NB4 (cell line): ENCODE measurements around the gene NOCT.
"Not testable (repeated sequence)": the region's sequence is repeated elsewhere in the genome, so short reads cannot be mapped to it uniquely, and the experiment has no call there.

ENCODE experiments used
- DNase-seq: peaks from one replicate; pipeline ENCODE4 v3.0.0; 2010; ENCODE audit warnings: low read depth
- H3K4me3 ChIP-seq: one replicate; pipeline ENCODE4 v1.5.1; 2011; ENCODE audit warnings: mild to moderate bottlenecking, low read depth, low read length, moderate library complexity
- MYC ChIP-seq: IDR thresholded peaks from 2 replicates; pipeline ENCODE4 v1.6.1; 2011; ENCODE audit warnings: low read depth, low read length
- POLR2A ChIP-seq: IDR thresholded peaks from 2 replicates; pipeline ENCODE4 v1.6.1; 2011; ENCODE audit warnings: mild to moderate bottlenecking; ENCODE audit not compliant: insufficient read length; ENCODE audit errors: extremely low read depth
- TF ChIP-seq, protein P1 (sequence below): IDR thresholded peaks from 2 replicates; pipeline ENCODE4 v1.6.1; 2011; ENCODE audit warnings: low read depth, low read length
- TF ChIP-seq, protein P2 (sequence below): IDR thresholded peaks from one replicate; pipeline ENCODE4 v1.5.1; 2012; ENCODE audit warnings: low read depth, low read length

NOCT gene

DNA sequence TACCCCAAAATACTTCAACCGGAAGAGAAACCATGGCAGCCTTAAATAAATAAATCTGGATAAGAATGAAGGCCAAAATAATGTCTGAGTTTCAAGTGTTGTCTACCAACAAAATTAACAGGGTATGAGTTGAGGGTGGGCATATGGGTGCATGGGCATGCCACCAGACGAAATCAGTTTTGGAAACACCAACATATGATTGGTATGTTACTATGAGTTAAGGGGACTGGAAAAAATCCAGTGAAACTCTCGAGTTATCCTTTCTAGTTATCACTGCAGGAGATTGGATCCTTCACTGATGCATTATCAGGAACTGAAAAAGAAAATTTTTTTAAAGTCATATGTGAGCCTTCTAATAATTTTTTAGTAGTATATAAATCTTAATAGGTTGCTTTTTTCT is 32.4 kb downstream of the NOCT start:
- no peak overlapping the region for H3K4me3 ChIP-seq
- DNase-seq = no peak
- TF ChIP-seq, protein P1, sequence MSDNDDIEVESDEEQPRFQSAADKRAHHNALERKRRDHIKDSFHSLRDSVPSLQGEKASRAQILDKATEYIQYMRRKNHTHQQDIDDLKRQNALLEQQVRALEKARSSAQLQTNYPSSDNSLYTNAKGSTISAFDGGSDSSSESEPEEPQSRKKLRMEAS = no peak
- TF ChIP-seq MYC = no peak
- no peak for TF ChIP-seq POLR2A
- TF ChIP-seq, protein P2, sequence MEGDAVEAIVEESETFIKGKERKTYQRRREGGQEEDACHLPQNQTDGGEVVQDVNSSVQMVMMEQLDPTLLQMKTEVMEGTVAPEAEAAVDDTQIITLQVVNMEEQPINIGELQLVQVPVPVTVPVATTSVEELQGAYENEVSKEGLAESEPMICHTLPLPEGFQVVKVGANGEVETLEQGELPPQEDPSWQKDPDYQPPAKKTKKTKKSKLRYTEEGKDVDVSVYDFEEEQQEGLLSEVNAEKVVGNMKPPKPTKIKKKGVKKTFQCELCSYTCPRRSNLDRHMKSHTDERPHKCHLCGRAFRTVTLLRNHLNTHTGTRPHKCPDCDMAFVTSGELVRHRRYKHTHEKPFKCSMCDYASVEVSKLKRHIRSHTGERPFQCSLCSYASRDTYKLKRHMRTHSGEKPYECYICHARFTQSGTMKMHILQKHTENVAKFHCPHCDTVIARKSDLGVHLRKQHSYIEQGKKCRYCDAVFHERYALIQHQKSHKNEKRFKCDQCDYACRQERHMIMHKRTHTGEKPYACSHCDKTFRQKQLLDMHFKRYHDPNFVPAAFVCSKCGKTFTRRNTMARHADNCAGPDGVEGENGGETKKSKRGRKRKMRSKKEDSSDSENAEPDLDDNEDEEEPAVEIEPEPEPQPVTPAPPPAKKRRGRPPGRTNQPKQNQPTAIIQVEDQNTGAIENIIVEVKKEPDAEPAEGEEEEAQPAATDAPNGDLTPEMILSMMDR = no peak

DNA sequence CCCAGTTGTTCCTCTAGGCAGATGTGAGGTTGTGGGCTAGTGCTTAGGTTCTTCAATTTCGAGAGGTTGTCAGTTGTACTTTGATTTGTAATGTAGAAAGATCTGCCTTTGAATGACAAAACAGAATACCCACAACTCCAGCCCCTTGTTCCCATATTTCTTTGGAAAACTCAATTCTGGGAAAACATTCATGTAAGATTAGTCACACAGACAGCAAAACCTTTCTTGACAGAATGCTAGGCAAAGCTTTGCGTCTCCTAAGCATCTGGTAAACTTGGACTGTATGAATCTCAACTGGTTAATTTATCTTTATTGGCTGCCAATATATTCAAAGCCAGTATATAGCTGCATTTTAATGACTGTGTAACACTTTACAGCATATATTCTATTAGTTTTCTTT is 34.9 kb downstream of the NOCT start:
- DNase-seq = no peak
- TF ChIP-seq POLR2A (no peak), MYC (no peak)
- TF ChIP-seq, protein P2 = no peak
- TF ChIP-seq, protein P1 = no peak
- no peak overlapping the region for H3K4me3 ChIP-seq

DNA sequence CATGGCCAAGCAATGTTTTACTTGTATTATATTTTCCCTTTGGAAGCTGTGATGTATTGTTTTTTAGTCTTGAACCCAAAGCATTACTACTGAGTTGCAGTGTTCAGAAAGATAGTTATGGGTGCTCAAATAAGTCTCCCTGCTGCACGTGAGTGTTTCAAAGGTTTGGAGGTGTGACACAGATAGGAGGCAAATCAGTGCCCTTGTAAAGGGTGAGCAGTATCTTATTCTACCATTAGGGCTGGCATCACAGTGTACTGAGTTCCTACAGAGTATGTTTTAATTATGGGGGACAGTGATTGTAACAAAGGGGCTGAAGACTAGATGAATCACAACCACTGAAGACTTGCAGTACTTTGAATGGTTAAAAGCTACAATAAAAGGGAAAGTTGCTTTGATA is 38.3 kb downstream of the NOCT start:
- TF ChIP-seq POLR2A (no peak), MYC (no peak)
- TF ChIP-seq, protein P1 = no peak
- TF ChIP-seq, protein P2 = no peak
- no peak overlapping the region for H3K4me3 ChIP-seq
- no peak for DNase-seq

DNA sequence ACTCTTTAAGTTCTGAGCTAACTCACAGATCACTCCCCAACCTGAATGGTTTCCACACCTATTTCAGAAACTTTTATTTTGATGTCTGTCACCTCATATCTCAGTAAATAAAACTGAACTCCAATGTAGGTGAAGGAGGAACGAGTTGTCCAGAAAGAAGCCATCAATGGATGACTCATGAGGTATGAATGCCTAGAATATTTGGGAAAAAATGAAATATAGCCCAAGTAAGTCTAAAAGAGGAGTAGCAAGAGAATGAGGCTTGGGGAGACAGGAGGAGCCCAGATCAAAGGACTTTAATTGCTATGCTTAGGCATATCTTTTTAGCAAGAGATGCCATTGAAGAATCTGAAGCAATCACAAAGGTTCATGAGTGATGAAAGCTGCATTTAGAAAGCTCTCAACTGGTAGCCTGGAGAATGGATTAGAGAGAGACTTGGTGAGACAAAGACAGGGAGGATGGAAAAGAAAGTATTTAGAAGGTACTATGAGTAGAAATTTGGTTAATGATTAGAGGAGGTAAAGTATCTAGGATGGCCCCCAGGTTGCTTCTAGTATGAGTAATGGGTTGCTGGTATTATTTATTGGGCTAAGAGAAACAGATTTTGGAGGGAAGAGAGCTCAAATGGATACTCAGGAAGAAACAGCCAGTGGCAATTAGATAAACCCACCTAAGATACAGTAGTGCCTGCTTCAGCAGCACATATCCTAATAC is 39.4 kb downstream of the NOCT start:
- TF ChIP-seq, protein P1 = no peak
- TF ChIP-seq, protein P2 = no peak
- TF ChIP-seq POLR2A = no peak
- TF ChIP-seq MYC = no peak
- no peak for DNase-seq
- no peak overlapping the region for H3K4me3 ChIP-seq

DNA sequence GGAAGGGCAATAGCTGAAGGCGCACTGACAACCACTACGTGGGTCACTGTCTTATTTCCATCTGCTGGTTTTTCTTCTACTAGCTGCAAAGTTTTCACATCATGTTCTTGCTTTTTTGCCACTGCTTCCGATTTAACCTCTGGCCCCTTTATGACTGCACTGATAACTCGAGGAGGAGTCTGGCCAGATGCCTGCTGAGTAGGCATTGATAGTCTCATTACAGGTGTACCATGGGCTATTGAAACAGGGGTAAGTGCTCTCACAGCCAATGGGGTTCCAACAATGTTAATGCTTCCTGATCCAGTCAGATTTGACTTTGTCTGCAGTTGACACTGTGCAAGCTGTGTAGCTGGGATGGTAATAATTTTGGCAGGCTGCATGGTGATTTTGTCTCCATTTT is 43.4 kb downstream of the NOCT start:
- DNase-seq = not testable (repeated sequence)

DNA sequence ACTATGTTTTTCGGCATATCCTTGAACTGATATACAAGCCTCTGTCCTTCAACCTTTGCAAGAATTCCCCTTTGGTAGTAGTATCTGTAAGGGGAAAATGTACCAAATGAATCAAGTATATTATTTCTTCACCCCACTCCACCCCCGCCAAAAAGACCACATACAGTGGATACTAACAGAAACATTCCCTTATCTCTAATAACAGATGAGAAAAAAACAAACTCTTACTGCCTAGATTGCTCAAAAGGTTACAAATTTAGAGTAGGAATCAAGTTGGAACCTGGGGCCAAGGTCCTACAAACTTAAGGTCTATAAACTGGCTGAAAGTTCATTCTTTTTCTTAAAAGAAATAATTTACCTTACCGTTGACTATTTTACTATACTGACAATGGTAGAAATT is 45.0 kb downstream of the NOCT start:
- DNase-seq = no peak
- H3K4me3 ChIP-seq = no peak overlapping the region
- TF ChIP-seq, protein P2 = no peak
- no peak for TF ChIP-seq MYC
- TF ChIP-seq, protein P1 = no peak

More for the DNA sequence above, 43.4 kb downstream of the NOCT start:
- not testable (repeated sequence) for H3K4me3 ChIP-seq
